Panc1 (cell line): ENCODE data around the gene CKAP2L. TPM values are rescaled to one million over a fixed set of nuclear protein-coding genes. Genes with fewer than 3 reads are reported as not detected.

Source experiments
- ATAC-seq: fragments of 200-7000 bp; cut with Tn5 transposase; 2 replicates; pipeline ENCODE4 v1.9.1; 2020; ENCODE audit warnings: mild to moderate bottlenecking, moderate library complexity
- BruUV-seq: library from RNA; stranded (reverse); fragments of 400-500 nt; replicated peaks from 2 replicates; lab custom pipeline; 2021; lab: Mats Ljungman, UMichigan
- CTCF ChIA-PET: fragments of 300-600 bp; sonication (Branson Sonifier 250); formaldehyde crosslinking; loops from one replicate; lab custom pipeline; 2022; ENCODE audit warnings: antibody characterized with exemption; lab: Charles Lee
- POLR2A ChIA-PET: fragments of 300-600 bp; sonication (Branson Sonifier 250); formaldehyde crosslinking; loops from one replicate; lab custom pipeline; 2022; ENCODE audit warnings: antibody characterized with exemption; lab: Charles Lee
- DNase-seq: peaks from one replicate; pipeline ENCODE4 v3.0.0-alpha.2; 2010; ENCODE audit warnings: low read depth, low spot score
- H3K27ac ChIP-seq: 2 replicates; pipeline ENCODE4 v1.5.1; 2011; ENCODE audit warnings: mild to moderate bottlenecking, low read length, inconsistent platforms
- H3K27me3 ChIP-seq: fragments of 200-500 bp; sonication (Bioruptor generic); 2 replicates; pipeline ENCODE4 v1.6.0; 2014; ENCODE audit warnings: low read length, inconsistent platforms; ENCODE audit not compliant: control insufficient read depth, insufficient read depth
- H3K36me3 ChIP-seq: fragments of 200-500 bp; sonication (Bioruptor generic); 2 replicates; pipeline ENCODE4 v1.5.1; 2014; ENCODE audit warnings: inconsistent platforms, mild to moderate bottlenecking, low read length, moderate library complexity; ENCODE audit not compliant: control insufficient read depth, insufficient read depth
- H3K4me1 ChIP-seq: 2 replicates; pipeline ENCODE4 v1.5.1; 2011; ENCODE audit warnings: inconsistent platforms, mild to moderate bottlenecking, low read length, moderate library complexity; ENCODE audit not compliant: control insufficient read depth, insufficient read depth
- H3K4me3 ChIP-seq, 2 experiments: 2 replicates each; pipeline ENCODE4 v1.5.1; 2011 to 2012; ENCODE audit warnings: low read depth in 2 of 2, low read length in 2 of 2, mild to moderate bottlenecking in 2 of 2, inconsistent platforms in 1 of 2, moderate library complexity in 1 of 2
- H3K9me3 ChIP-seq: fragments of 200-500 bp; sonication (Bioruptor generic); 2 replicates; pipeline ENCODE4 v1.5.1; 2014; ENCODE audit warnings: low read depth, mild to moderate bottlenecking, inconsistent platforms, low read length, moderate library complexity; ENCODE audit not compliant: control insufficient read depth, insufficient read depth
- POLR2AphosphoS5 ChIP-seq: IDR thresholded peaks from 2 replicates; pipeline ENCODE4 v1.6.1; 2012; ENCODE audit warnings: mild to moderate bottlenecking, low read depth, low read length, moderate library complexity
- SIN3A ChIP-seq: IDR thresholded peaks from 2 replicates; pipeline ENCODE4 v1.6.1; 2012; ENCODE audit warnings: low read depth, mild to moderate bottlenecking, low read length, moderate library complexity, borderline replicate concordance; ENCODE audit not compliant: insufficient read depth
- TCF7L2 ChIP-seq: IDR thresholded peaks from 2 replicates; pipeline ENCODE4 v1.6.1; 2011; ENCODE audit warnings: mild to moderate bottlenecking, low read depth, low read length, inconsistent platforms
- in situ Hi-C: cut with HindIII; loops from 2 replicates; pipeline ENCODE4 v1.10.0; 2016; ENCODE audit warnings: low sequenced_read_pairs, low pct_unique_long_range_greater_than_20kb
- intact Hi-C: fragments of 100-400 bp; cut with micrococcal nuclease; formaldehyde crosslinking; loops from one replicate; pipeline ENCODE4 v1.10.0; 2022; ENCODE audit not compliant: unreplicated experiment
- total RNA-seq: library from RNA; stranded (reverse); gene quantifications from one replicate; pipeline ENCODE4 v1.2.1, GENCODE V29; 2021; ENCODE audit not compliant: unreplicated experiment
- TF ChIP-seq, protein P1 (sequence below): fragments of 450-650 bp; IDR thresholded peaks from 2 replicates; pipeline ENCODE4 v1.5.1; 2017; ENCODE audit warnings: mild to moderate bottlenecking
- TF ChIP-seq, protein P2 (sequence below), 2 experiments: IDR thresholded peaks; 2 replicates each; pipeline ENCODE4 v1.6.1; 2011 to 2012; ENCODE audit warnings: low read depth in 2 of 2, control low read depth in 1 of 2, low read length in 1 of 2, mild to moderate bottlenecking in 1 of 2, moderate library complexity in 1 of 2; ENCODE audit not compliant: insufficient read depth in 1 of 2

Gene CKAP2L
- total RNA-seq, 1 experiment from 2014 or later = 27.0 TPM

DNA sequence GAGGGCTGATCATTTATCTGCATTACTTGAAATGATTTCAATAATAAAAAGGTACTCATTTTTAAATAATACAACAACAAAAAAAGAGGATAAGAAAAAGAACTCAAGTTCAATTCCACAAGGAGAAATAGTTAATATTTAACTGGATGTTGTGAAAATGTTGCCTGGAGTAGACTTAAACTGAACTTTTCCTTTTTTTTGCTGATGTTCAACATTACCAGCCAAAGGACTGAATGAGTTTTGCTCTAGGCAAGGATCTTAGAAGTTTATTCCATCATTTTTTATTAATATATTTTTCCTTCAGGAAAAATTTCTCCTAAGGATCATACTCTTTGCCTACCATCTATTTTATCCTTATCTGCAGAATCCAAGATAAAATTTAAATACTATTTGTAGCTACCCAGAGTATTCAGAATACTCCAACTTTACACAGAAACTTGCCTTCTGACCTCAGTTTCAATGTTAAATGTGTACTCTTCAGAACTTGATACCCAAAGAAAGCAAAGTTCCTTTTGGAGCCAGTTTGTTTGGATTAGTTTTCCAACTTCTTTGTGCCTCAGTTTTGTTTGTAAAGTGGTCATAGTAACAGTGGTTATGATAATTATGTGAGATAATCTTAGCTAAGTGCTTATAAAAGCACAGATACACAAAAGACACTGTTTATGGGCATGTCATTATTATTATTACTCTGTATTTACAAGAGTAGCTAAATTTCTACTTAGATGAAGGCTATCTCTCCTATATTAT, 12.8 kb downstream of the CKAP2L start:
- no peak for ATAC-seq
- H3K27ac ChIP-seq = no peak overlapping the region
- no TSS peak for BruUV-seq
- POLR2A ChIA-PET = no interaction called here
- no peaks in the 10 kb centered on the region; the same call in 1 of the 2 replicates for H3K4me1 ChIP-seq
- no peak for DNase-seq
- peaks cover 40% of the 10 kb centered on the region for H3K36me3 ChIP-seq
- intact Hi-C loops = no loop called here
- no peaks in the 10 kb centered on the region for H3K27me3 ChIP-seq
- H3K9me3 ChIP-seq = no peaks in the 10 kb centered on the region
- CTCF ChIA-PET = interaction anchor here (4.5 kb wide), 1 partner anchor 190 kb away, joined by 43 read pairs; no protein-coding TSS in a partner anchor
- H3K4me3 ChIP-seq = no peak overlapping the region
- in situ Hi-C loops = no loop called here
- no peak for TF ChIP-seq POLR2AphosphoS5
- TF ChIP-seq, protein P1, sequence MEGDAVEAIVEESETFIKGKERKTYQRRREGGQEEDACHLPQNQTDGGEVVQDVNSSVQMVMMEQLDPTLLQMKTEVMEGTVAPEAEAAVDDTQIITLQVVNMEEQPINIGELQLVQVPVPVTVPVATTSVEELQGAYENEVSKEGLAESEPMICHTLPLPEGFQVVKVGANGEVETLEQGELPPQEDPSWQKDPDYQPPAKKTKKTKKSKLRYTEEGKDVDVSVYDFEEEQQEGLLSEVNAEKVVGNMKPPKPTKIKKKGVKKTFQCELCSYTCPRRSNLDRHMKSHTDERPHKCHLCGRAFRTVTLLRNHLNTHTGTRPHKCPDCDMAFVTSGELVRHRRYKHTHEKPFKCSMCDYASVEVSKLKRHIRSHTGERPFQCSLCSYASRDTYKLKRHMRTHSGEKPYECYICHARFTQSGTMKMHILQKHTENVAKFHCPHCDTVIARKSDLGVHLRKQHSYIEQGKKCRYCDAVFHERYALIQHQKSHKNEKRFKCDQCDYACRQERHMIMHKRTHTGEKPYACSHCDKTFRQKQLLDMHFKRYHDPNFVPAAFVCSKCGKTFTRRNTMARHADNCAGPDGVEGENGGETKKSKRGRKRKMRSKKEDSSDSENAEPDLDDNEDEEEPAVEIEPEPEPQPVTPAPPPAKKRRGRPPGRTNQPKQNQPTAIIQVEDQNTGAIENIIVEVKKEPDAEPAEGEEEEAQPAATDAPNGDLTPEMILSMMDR = no peak
- TF ChIP-seq SIN3A = no peak

DNA sequence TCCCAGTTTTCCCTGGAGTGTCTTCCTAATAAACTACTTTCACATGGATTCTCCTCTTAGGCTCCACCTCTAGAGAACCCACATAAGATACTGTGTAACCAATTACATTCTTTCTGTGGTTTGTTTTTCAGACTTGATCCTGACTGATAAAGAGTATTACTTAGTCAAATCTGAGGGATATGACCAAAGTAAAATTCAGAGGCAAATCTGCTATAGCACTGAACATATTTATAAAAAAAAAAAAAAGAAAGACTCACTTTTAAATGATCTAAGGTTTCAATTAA, 13.9 kb downstream of the CKAP2L start:
- Histone ChIP-seq H3K27ac (no peak overlapping the region), H3K36me3 (peaks cover 42% of the 10 kb centered on the region), H3K27me3 (no peaks in the 10 kb centered on the region), H3K4me1 (no peaks in the 10 kb centered on the region; the same call in 1 of the 2 replicates), H3K4me3 (no peak overlapping the region), H3K9me3 (no peaks in the 10 kb centered on the region)
- BruUV-seq = no TSS peak
- TF ChIP-seq, protein P1 = no peak
- TF ChIP-seq POLR2AphosphoS5 = no peak
- TF ChIP-seq TCF7L2 = no peak
- TF ChIP-seq, protein P2, sequence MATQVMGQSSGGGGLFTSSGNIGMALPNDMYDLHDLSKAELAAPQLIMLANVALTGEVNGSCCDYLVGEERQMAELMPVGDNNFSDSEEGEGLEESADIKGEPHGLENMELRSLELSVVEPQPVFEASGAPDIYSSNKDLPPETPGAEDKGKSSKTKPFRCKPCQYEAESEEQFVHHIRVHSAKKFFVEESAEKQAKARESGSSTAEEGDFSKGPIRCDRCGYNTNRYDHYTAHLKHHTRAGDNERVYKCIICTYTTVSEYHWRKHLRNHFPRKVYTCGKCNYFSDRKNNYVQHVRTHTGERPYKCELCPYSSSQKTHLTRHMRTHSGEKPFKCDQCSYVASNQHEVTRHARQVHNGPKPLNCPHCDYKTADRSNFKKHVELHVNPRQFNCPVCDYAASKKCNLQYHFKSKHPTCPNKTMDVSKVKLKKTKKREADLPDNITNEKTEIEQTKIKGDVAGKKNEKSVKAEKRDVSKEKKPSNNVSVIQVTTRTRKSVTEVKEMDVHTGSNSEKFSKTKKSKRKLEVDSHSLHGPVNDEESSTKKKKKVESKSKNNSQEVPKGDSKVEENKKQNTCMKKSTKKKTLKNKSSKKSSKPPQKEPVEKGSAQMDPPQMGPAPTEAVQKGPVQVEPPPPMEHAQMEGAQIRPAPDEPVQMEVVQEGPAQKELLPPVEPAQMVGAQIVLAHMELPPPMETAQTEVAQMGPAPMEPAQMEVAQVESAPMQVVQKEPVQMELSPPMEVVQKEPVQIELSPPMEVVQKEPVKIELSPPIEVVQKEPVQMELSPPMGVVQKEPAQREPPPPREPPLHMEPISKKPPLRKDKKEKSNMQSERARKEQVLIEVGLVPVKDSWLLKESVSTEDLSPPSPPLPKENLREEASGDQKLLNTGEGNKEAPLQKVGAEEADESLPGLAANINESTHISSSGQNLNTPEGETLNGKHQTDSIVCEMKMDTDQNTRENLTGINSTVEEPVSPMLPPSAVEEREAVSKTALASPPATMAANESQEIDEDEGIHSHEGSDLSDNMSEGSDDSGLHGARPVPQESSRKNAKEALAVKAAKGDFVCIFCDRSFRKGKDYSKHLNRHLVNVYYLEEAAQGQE (IDR thresholded peaks at IDR 0.05; ENCODE audit: insufficient read depth in 1 of 2, low read depth in 2 of 2, low read length in 1 of 2) = no peak
- TF ChIP-seq SIN3A = no peak
- ATAC-seq (no peak), DNase-seq (no peak)
- POLR2A ChIA-PET = no interaction called here
- intact Hi-C loops (no loop called here), in situ Hi-C loops (no loop called here)
- CTCF ChIA-PET = interaction anchor here (0.6 to 4.5 kb wide), 2 partner anchors 191 to 577 kb away, joined by 5 to 43 read pairs; no protein-coding TSS in a partner anchor
